Left lobe of liver (tissue), 2 donors: Measurements from ENCODE around the gene FAM222B. TPM values are rescaled to one million over a fixed set of nuclear protein-coding genes. Genes with fewer than 3 reads are reported as not detected.
"Not testable (repeated sequence)": the region's sequence is repeated elsewhere in the genome, so short reads cannot be mapped to it uniquely, and the experiment has no call there.

Experiments used
- ATAC-seq: fragments of 200-7000 bp; cut with Tn5 transposase; one replicate; pipeline ENCODE4 v1.9.1; 2020; ENCODE audit warnings: mild to moderate bottlenecking, moderate library complexity
- DNase-seq: peaks from one replicate; pipeline ENCODE4 v3.0.0-alpha.2; 2020; ENCODE audit warnings: low spot score
- total RNA-seq: library from RNA; stranded (reverse); gene quantifications from one replicate; pipeline ENCODE4 v1.2.1, GENCODE V29; 2021
- donor health status: DM: no; HTN: no; CAD: no; lungs with moderate emphysema.
- donor health status: DM: no; HTN: yes; CAD: no.

FAM222B gene
- total RNA-seq, 1 donor from 2014 or later: 6.6 TPM

DNA sequence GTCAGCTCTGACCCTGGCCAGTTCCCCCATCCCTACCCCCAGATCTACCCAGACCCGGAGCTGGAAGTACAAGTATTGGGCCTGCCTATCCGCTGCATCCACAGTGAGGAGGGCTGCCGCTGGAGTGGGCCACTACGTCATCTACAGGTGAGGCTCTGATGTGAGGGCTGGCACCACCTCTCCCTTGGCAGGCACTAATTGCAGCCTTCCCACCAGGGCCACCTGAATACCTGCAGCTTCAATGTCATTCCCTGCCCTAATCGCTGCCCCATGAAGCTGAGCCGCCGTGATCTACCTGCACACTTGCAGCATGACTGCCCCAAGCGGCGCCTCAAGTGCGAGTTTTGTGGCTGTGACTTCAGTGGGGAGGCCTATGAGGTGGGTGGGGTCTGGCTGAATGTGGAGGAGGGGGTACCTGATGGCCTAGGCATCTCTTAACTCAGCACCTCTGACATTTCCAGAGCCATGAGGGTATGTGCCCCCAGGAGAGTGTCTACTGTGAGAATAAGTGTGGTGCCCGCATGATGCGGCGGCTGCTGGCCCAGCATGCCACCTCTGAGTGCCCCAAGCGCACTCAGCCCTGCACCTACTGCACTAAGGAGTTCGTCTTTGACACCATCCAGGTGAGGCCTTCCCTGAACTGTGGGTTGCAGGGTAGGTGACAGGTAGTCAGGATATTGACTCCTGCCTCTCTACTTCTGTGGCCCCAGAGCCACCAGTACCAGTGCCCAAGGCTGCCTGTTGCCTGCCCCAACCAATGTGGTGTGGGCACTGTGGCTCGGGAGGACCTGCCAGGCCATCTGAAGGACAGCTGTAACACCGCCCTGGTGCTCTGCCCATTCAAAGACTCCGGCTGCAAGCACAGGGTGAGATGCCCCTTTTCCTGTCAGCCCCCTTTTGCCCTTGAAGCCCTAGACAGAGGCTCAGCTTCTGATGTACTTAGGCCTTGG is 94.5 kb downstream of the FAM222B start:
- DNase-seq (no peak), ATAC-seq (no peak)

DNA sequence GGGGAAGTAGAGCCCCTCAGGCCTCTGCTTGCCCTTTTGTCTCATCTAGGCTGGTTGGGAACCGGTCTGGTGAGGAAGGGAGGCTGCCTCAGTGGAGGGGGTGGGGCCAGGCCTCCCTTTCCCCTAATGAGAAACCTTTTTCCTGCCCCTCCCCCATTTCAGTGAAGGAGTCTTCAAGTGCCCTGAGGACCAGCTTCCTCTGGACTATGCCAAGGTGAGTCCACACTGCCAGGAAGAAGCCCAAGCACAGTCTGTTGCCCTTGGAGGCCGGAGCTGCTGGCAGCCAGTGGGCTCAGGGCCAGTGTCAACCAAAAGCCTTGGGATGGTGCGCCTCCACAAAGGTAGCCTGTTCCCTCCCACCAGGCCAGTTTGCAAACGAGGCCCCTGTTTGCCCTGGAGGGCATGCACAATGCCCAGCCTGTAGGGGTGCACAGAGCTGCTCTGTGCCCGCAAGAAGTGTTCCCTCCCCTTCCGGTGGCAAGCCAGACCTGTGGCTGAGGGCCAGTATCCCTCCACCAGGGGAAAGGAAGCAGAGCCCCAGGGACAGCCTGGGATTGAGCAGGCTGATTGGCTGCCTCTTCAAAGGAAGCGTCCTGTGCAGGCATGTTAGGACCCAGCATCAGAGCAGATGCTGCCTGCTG is 95.4 kb downstream of the FAM222B start:
- ATAC-seq (no peak), DNase-seq (peak; percentile 64)

DNA sequence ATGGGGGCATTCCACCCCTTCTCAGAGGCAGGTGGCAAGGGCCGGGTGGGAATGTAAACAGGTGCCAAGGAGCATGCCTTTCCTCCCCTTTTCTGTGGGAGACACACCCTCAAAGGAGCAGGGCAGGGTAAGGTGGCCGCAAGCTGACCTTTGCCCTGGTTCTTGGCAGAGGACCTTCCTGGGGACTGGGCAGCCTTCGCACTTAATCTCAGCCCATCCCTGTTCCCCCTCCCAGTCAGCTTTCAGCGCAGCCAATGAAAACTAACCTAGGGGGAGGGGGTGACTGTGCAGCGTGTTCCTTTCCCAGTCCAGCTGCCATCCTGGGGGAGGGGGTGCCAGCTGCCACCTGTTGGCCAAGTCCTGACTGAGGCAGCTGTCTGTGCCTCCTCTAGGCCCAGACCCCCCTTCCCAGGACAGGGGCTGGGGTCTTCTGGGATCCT is 96.0 kb downstream of the FAM222B start:
- DNase-seq (peak; percentile 69), ATAC-seq (peak; percentile 15)

DNA sequence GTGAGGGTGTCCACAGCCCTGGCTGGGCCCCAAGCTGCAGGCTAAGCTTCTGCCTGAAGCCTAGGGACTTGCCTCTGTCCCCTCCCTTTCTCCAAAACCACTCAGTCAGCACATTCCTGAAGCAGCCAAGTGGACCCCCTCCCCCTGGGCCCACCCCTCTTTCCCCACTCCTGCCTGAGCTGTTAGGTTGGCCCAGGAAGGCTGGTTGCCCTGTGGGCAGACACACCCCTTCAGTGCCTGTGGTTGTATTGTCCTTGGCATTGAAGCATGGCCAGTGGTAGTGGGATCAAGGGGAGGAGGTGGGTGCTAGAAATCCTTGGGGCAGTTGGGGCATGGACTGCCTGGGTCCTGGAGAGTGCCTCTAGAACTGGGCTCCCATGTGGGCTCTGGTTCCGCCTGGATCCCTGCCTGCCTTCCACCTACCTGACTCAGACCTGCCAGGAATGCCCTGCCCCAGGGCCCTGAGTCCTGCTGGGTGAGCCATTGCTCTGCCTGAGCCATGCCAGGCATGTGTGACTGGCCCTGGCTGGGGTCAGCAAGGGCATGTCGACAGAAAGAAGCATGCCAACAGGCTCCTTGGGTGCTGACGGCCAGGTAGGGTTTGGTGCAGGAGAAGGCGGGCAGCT is 96.7 kb downstream of the FAM222B start:
- ATAC-seq (peak; percentile 59), DNase-seq (peak; percentile 84)

DNA sequence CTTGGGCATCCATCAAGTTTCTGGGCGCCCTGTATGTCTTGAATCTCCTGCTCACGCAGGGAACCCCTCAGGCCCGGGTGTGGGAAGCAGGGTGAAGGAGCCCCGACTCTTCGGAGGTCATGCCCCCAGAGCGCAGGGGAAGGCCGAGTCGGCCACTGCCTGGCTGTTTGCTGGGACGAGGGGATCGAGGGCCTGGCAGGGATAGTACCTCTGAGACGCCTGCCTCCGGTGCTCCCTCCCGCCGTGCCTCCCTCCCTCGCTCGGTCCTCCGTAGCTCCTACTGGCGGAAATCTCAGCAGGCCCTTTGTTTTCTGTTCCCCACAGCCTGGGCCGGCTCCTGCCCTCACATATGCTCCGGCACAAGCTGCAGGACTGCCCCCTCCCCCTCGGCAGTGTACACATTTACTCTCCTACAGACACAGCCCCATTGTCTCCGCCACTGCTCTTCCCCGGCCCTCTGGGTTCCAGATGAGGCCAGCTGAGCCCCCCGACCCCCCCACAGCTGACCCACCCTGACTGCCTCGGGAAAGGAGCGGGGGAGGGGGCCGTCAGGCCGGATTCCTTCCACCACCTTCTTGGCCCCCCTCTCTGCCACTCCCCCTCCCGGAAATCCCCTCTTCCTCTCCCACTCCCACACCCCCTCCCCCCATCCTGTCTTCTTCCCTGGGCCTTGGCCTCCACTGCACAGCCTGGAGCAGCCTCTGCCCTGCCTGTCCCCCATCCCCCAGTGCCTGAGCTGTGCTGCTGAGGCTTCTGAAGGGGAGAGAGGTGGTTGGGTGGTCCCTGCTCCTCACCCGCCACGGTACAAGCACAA is 97.4 kb downstream of the FAM222B start:
- peak; percentile 4 for ATAC-seq
- no peak for DNase-seq

DNA sequence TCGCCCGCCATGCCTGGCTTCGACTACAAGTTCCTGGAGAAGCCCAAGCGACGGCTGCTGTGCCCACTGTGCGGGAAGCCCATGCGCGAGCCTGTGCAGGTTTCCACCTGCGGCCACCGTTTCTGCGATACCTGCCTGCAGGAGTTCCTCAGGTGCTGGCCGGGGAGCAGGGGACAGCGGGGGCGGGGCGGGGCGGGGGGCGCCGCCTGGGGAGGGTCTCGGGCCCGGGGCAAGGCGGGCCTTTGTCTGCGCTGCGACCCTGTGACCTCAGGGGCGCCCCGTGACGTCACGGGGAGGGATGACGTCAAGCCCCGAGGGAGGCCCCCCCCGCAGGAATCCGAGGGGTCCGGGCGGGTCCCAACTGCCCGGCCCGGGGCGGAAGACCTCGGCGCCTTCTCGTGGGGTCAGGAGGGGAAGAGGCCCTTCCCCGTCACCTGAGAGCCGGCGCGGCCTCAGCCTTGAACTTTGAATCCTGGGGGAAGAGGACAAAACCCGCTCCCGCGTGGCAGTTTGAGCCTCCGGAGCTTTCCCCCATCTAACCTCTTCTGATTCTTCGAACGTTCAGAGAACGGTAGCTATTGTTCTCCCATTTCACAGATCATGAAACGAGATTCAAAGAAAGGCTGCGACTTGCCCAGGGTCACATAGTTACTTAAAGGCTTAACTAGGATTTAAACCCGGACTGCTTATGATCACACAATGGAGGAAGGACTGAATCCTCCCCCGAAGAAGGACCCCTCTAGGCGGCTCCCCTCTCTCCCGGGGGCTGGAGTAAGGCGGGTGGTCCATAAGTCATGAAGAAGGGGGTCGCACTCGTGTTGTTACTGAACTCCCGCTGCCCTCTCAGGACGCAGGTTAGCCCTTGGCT is 98.3 kb downstream of the FAM222B start:
- DNase-seq: peak; percentile 77
- peak; percentile 29 for ATAC-seq

DNA sequence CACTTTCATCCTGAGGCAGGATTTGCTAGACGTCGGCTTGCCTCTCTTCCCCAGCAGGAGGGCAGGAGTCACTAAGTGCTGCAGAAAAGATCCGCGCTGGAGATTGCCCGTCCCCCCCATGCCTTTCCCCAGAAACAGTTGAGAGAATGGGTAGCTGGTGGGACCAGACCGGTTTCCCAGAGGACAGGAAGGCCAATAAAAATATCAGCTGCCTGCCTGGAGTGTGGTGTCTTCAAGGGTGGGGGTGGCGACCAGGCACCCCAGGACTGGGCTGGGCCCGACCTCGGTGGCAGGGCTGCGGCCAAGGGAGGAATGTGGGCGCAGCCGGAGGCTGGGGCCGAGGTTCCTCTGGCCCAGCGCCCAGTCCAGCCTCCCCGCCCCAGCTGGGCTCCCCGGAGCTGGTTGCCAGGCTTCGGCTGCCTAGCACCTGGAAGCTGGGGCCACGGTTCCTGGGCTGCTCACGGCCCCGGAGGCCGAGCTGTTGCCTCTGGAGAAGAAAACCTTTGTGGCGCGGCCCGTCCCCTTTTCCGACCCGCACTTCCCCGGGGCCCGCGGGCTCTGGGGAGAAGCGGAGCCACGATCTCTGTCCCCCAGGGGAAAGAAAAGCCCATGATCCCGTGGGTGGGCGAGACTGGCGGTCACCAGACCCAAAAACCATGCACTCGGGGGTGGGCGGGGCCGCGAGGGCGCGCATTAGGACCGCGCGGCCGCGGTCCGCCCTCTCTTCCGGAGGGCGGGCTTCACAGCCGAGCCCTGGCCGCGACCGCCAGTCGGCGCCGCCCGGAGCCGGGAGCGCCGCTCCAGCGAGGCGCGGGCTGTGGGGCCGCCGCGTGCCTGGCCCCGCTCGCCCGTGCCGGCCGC is 99.1 kb downstream of the FAM222B start, which contains the start of gene TRAF4:
Gene TRAF4 (plus strand): TSS at position 769 of the 861 bp plus-strand sequence. CDS start 102 bp downstream, outside the sequence.
- DNase-seq: peak; percentile 79
- peak; percentile 76 for ATAC-seq

DNA sequence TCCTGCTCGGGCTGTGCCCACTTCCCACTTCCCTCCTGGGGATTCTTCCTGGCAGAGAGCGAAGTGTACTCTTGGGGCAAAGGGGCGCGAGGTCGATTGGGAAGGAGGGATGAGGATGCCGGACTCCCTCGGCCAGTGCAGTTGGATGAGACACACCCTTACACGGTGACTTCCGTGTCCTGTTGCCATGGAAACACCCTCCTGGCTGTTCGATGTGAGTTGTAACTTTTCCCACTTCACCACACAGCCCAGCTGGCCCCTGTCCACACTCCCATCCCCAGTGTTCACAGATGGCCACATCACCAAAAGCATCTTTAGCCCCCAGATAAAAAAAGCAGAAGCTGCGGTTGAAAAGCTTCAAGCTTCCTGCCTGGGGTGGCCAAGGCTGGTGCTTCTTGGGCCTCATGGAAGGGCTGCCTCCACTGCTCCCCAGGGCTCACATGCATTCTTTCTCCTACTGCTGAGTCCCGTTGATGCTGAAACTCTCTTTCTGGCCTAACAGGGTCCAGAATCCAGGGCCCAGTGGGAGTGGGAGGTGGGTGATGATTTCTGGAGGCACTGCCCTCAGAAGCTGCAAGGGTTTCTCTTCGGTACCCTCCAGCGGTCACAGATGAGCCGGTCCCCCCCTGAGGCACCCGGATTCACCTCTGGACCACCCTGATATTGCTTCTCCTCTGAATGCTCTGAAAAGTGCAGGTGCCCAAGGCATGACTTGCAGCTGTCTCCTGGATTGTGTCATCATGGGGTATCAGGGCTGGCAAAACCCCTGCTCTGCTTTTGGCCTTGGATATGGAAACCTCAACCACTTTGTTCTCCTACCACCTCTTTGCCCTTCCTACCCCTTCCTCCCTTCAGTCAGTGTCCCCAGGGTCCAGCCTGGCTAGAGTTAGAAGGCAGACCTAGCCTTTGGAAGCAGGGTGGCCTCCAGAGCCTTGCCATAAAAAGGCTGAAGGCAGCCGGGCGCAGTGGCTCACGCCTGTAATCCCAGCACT is 100.9 kb downstream of the FAM222B start:
- ATAC-seq: no peak
- no peak for DNase-seq

DNA sequence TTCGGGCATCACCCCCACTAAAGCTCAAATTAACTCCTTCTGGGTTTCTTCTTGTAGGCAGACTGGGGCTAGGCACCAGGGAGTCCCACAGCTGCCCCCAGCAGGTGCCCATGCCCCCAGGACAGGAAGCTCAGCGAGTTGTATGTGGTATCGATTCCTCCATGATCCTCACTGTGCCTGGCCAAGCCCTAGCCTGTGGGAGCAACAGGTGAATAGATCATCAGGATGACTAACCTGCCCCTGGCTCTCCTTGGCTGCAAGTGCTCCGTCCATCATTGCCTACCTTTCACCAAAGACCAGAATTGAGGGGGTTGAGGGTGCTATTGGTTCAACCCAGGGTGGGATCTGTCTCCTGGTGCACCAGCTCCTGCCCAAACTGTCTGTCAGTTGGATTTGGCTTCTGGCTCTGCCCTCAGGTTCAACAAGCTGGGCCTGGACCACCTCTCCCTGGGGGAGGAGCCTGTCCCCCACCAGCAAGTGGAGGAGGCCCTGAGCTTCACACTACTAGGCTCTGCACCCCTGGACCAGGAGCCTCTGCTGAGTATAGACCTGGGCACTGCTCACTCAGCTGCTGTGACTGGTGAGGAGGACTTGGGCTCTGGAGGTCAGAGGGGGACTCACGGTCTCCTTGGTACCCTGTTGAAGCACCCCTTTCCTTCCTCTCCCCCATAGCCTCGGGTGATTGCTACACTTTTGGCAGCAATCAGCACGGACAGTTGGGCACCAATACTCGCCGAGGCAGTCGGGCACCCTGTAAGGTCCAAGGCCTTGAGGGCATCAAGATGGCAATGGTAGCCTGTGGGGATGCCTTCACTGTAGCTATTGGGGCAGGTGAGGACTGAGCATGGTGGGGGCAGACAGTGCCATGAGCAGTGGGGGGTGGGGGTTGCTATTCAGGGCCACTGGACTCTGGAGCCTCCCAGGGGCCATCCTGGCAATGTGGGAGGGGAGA is 101.9 kb downstream of the FAM222B start:
- ATAC-seq (no peak), DNase-seq (no peak)

DNA sequence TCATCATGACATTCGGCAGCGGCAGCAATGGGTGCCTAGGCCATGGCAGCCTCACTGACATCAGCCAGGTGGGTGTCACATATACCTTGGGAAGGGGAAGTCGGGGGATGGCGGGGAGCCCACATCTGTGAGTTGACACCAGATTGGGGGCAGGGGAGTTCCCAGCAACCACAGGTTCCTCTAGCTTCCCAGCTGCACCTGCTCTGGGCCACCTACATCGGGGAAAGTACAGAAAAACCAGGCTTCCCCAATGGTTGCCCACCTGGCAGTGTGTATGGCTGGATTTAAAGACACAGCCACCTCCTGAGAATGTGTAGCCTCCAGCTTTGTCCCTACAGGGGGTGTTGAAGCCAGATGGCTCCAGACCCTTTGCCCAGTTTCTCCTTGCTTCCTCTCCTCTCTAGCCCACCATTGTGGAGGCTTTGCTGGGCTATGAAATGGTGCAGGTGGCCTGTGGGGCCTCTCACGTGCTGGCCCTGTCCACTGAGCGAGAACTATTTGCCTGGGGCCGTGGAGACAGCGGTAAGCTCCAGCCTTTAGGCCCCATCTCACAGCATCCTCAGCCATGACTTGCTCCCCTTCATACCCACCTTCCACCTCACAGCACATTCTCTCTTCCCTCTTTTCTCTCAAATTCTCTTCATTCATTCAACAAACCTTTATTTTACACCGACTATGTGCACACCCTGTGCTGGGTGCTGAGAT is 103.8 kb downstream of the FAM222B start:
- ATAC-seq (no peak), DNase-seq (no peak)

DNA sequence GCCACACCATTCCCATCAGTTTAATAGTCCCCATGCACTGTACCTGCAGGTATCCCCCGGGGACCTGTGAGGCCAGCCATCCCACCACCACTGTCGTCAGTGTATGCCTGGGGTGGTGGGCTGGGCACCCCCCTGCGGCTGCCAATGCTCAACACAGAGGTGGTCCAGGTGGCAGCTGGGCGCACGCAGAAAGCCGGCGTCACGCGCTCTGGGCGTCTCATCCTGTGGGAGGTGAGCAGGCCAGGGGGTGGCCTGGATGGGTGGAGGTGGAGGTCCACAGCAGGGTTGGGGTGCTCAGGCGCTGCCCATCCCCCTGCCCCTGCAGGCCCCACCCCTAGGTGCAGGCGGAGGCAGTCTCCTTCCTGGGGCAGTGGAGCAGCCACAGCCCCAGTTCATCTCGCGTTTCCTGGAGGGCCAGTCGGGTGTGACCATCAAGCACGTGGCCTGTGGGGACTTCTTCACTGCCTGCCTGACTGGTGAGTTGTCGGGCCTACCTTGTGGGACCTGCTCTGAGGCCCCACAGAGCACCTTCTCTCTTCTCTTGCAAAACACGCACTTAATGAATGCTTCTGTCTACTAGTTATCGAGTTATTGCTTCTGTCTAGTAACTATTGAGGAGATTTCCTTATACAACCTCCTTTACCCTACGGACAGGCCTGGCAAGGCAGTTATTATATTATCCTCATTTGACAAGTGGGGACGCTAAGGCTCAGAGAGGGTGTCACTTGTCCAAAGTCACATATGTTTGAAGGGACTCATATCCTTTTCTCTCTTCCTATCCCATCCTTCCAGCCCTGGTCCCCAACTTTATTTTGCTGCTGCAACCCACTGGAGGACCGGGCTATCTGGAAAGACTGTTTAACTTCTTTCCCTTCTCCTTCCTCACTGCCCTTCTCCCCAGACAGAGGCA is 104.6 kb downstream of the FAM222B start:
- DNase-seq: no peak
- no peak for ATAC-seq

DNA sequence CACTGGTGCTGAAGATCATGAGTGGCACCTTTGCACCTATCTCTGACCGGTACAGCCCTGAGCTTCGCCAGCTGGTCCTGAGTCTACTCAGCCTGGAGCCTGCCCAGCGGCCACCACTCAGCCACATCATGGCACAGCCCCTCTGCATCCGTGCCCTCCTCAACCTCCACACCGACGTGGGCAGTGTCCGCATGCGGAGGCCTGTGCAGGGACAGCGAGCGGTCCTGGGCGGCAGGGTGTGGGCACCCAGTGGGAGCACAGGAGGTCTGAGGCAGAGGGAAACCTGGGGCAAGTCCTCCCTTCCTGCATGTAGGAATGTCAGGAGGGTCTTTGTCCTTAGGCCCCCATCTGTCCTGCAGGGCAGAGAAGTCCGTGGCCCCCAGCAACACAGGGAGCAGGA is 105.3 kb downstream of the FAM222B start:
- ATAC-seq (no peak), DNase-seq (no peak)

DNA sequence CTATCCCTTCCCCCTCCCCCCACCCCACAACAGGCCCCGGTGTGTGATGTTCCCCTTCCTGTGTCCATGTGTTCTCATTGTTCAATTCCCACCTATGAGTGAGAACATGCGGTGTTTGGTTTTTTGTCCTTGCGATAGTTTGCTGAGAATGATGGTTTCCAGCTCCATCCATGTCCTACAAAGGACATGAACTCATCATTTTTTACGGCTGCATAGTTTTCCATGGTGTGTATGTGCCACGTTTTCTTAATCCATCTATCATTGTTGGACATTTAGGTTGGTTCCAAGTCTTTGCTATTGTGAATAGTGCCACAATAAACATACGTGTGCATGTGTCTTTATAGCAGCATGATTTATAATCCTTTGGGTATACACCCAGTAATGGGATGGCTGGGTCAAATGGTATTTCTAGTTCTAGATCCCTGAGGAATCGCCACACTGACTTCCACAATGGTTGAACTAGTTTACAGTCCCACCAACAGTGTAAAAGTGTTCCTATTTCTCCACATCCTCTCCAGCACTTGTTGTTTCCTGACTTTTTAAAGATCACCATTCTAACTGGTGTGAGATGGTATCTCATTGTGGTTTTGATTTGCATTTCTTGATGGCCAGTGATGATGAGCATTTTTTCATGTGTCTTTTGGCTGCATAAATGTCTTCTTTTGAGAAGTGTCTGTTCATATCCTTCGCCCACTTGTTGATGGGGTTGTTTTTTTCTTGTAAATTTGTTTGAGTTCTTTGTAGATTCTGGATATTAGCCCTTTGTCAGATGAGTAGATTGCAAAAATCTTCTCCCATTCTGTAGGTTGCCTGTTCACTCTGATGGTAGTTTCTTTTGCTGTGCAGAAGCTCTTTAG is 106.4 kb downstream of the FAM222B start:
- ATAC-seq: not testable (repeated sequence)

More for the DNA sequence above, 106.4 kb downstream of the FAM222B start:
- DNase-seq: not testable (repeated sequence)
